HG03439 (cell line): ENCODE data around the gene ARSB.
A peak's percentile ranks its signal among the peaks of the same experiment; 100 is the strongest.

Experiments
- ATAC-seq: cut with Tn5 transposase; IDR thresholded peaks from one replicate; pipeline ENCODE4 v1.9.1; 2021; ENCODE audit warnings: mild to moderate bottlenecking, moderate library complexity; ENCODE audit not compliant: unreplicated experiment

ARSB gene

GRCh38 chr5:78731884-78732283 lies 253.2 kb downstream of the ARSB start:
- ATAC-seq = no peak

- ATAC-seq = no peak
These were observed 254.6 kb downstream of the ARSB start for GRCh38 chr5:78730300-78731094.

- peak; percentile 86 for ATAC-seq
These were observed 257.0 kb downstream of the ARSB start for GRCh38 chr5:78727786-78728761.
